Endothelial cell of umbilical vein (primary cell): ENCODE data around the gene TMEM273. TPM values are rescaled to one million over a fixed set of nuclear protein-coding genes. Genes with fewer than 3 reads are reported as not detected.

ENCODE experiments used
- BruUV-seq: library from RNA; stranded (reverse); fragments of 400-500 nt; replicated peaks from 2 replicates; lab custom pipeline; 2021; lab: Mats Ljungman, UMichigan
- CTCF ChIA-PET: fragments of 300-600, 350-600 bp; sonication (Branson Sonifier 250); formaldehyde crosslinking; loops from one replicate; lab custom pipeline; 2021; ENCODE audit warnings: antibody characterized with exemption, inconsistent platforms; lab: Charles Lee
- POLR2A ChIA-PET: fragments of 300-600, 350-600 bp; sonication (Branson Sonifier 250); formaldehyde crosslinking; loops from one replicate; lab custom pipeline; 2021; ENCODE audit warnings: antibody characterized with exemption, inconsistent platforms; lab: Charles Lee
- DNase-seq: peaks from one replicate; pipeline ENCODE4 v3.0.0-alpha.2; 2011; ENCODE audit warnings: low read depth, low spot score
- FAIRE-seq: peaks from 2 replicates; lab custom pipeline; 2011; peaks lifted over from hg19 to GRCh38; lab: Jason Lieb, UNC
- H2AFZ ChIP-seq: 2 replicates; pipeline ENCODE4 v1.6.0; 2012; ENCODE audit warnings: low read depth, low read length, control low read depth, inconsistent platforms
- H3K27ac ChIP-seq: 2 replicates; pipeline ENCODE4 v1.5.1; 2011; ENCODE audit warnings: low read depth, mild to moderate bottlenecking, control low read depth, low read length, moderate library complexity; ENCODE audit not compliant: insufficient read depth
- H3K27me3 ChIP-seq, 2 experiments: 2 replicates each; pipeline versions ENCODE4 v1.6.0 to v1.6.1; 2011; ENCODE audit warnings: low read length in 2 of 2, mixed read lengths in 1 of 2; ENCODE audit not compliant: control insufficient read depth in 2 of 2, insufficient read depth in 2 of 2
- H3K36me3 ChIP-seq, 2 experiments: 2 replicates in 1 of 2; 3 replicates in 1 of 2; pipeline ENCODE4 v1.5.1; 2011; ENCODE audit warnings: low read length in 2 of 2, mild to moderate bottlenecking in 1 of 2, moderate library complexity in 1 of 2; ENCODE audit not compliant: control insufficient read depth in 2 of 2, insufficient read depth in 2 of 2; ENCODE audit errors: extremely low read depth in 1 of 2
- H3K4me1 ChIP-seq: 3 replicates; pipeline ENCODE4 v1.5.1; 2011; ENCODE audit warnings: mild to moderate bottlenecking, low read length; ENCODE audit not compliant: control insufficient read depth, insufficient read depth; ENCODE audit errors: extremely low read depth
- H3K4me2 ChIP-seq: 2 replicates; pipeline ENCODE4 v1.6.1; 2011; ENCODE audit warnings: low read length, control low read depth, mixed read lengths; ENCODE audit not compliant: insufficient read depth
- H3K4me3 ChIP-seq, 3 experiments: fragments of 200-600 bp in 1 of 3; sonication (generic), shearing (Covaris generic) in 1 of 3; replicated peaks in 1 of 3; 2 replicates each; pipeline ENCODE4 v1.5.1; 2011 to 2016; ENCODE audit warnings: control low read depth in 3 of 3, low read length in 3 of 3, mild to moderate bottlenecking in 2 of 3, inconsistent platforms in 1 of 3, low read depth in 1 of 3, moderate library complexity in 1 of 3; ENCODE audit not compliant: insufficient read depth in 1 of 3
- H3K79me2 ChIP-seq: 2 replicates; pipeline ENCODE4 v1.6.0; 2012; ENCODE audit warnings: low read length, inconsistent platforms; ENCODE audit not compliant: control insufficient read depth, insufficient read depth
- H3K9ac ChIP-seq: replicated peaks from 2 replicates; pipeline ENCODE3; 2011; ENCODE audit warnings: low read length, control low read depth; ENCODE audit not compliant: insufficient read depth; ENCODE audit errors: extremely low read depth
- H3K9me1 ChIP-seq: replicated peaks from 3 replicates; pipeline ENCODE4 v1.6.0; 2011; ENCODE audit warnings: mild to moderate bottlenecking, low read length; ENCODE audit not compliant: control insufficient read depth, insufficient read depth; ENCODE audit errors: extremely low read depth
- H3K9me3 ChIP-seq: replicated peaks from 2 replicates; pipeline ENCODE4 v1.5.1; 2012; ENCODE audit warnings: low read length, inconsistent platforms; ENCODE audit not compliant: control insufficient read depth, insufficient read depth
- H4K20me1 ChIP-seq: replicated peaks from 2 replicates; pipeline ENCODE3; 2011; ENCODE audit warnings: mild to moderate bottlenecking, low read length; ENCODE audit not compliant: control insufficient read depth, insufficient read depth; ENCODE audit errors: extremely low read depth
- EZH2 ChIP-seq: IDR thresholded peaks from 2 replicates; pipeline ENCODE4 v1.6.1; 2012; ENCODE audit warnings: borderline replicate concordance, low read depth, mild to moderate bottlenecking, moderate library complexity, low read length, inconsistent platforms; ENCODE audit not compliant: severe bottlenecking
- FOS ChIP-seq: IDR thresholded peaks from 2 replicates; pipeline ENCODE4 v1.6.1; 2011; ENCODE audit warnings: mild to moderate bottlenecking, low read length, moderate library complexity, borderline replicate concordance; ENCODE audit not compliant: insufficient read depth
- GATA2 ChIP-seq: IDR thresholded peaks from 2 replicates; pipeline ENCODE4 v1.7.0; 2011; ENCODE audit warnings: low read depth, mild to moderate bottlenecking, moderate library complexity, mixed read lengths, low read length; ENCODE audit not compliant: insufficient read length, insufficient read depth
- JUN ChIP-seq: IDR thresholded peaks from 2 replicates; pipeline ENCODE4 v1.6.1; 2011; ENCODE audit warnings: borderline replicate concordance, low read depth; ENCODE audit not compliant: insufficient read length, insufficient read depth
- MYC ChIP-seq: IDR thresholded peaks from one replicate; pipeline ENCODE4 v1.6.1; 2011; ENCODE audit warnings: mild to moderate bottlenecking, low read depth, low read length
- POLR2A ChIP-seq: IDR thresholded peaks from 2 replicates; pipeline ENCODE4 v1.6.1; 2012; ENCODE audit warnings: low read depth, mild to moderate bottlenecking, control low read depth, low read length
- POLR2AphosphoS5 ChIP-seq: IDR thresholded peaks from 2 replicates; pipeline ENCODE4 v1.6.1; 2012; ENCODE audit warnings: low read depth, mild to moderate bottlenecking, control low read depth, low read length, moderate library complexity; ENCODE audit not compliant: insufficient read depth
- dilution Hi-C: fragments of 300-500 bp; cut with MboI; formaldehyde crosslinking; loops from one replicate; pipeline ENCODE4 v1.15.0; 2019; ENCODE audit warnings: low sequenced_read_pairs; ENCODE audit not compliant: extremely low pct_ligation_motif_present
- intact Hi-C: fragments of 100-400 bp; cut with micrococcal nuclease; formaldehyde crosslinking; loops from one replicate; pipeline ENCODE4 v1.10.0; 2022
- polyA plus RNA-seq, 4 experiments: library from polyadenylated mRNA; depleted of rRNA in 3 of 4; stranded (reverse) in 3 of 4; unstranded in 1 of 4; fragments of >200 nt; gene quantifications; 2 replicates each; pipeline versions ENCODE4 v1.2.1 to v1.2.3, GENCODE V29; 2011 to 2012; ENCODE audit warnings: missing spikeins in 1 of 4
- total RNA-seq: library from RNA; stranded (reverse); gene quantifications from 2 replicates; pipeline ENCODE4 v1.2.3, GENCODE V29; 2021
- TF ChIP-seq, protein P1 (sequence below), 2 donors: IDR thresholded peaks; 1 replicate in 1 of 2; 2 replicates in 1 of 2; pipeline ENCODE4 v1.5.1; 2011; ENCODE audit warnings: low read length in 2 of 2, mild to moderate bottlenecking in 2 of 2, moderate library complexity in 2 of 2, control low read depth in 1 of 2, inconsistent platforms in 1 of 2, low read depth in 1 of 2; ENCODE audit not compliant: insufficient read depth in 1 of 2; ENCODE audit errors: extremely low read depth in 1 of 2
- TF ChIP-seq, protein P2 (sequence below): IDR thresholded peaks from 2 replicates; pipeline ENCODE4 v1.6.1; 2011; ENCODE audit not compliant: insufficient read depth, insufficient read length

Gene TMEM273
- total and polyA plus RNA-seq, 2 donors (not counting 3 experiments of a cell fraction or from before 2014, with no cell fraction given) = 1.9 to 3.7 TPM

DNA sequence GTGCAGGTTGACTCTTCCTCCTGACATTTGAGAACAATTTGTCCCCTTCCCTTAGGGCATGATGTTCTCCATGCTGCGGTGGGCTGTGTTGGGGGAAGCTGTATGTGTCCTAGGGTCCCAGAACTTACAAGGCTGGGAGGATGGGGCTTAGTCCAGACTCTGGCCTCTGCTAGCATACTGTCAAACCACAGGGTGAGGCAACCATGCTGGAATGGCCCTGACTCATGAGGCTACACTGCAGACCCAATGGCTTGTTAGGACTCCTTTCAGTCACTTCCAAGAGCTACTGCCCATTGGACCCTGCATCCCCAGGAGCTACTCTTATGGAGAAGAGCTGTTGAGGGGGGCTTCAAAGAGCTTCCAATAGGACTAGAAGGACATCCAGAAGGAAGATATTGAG lies 34.2 kb downstream of the TMEM273 start:
- DNase-seq (no peak), FAIRE-seq (no peak)
- H2AFZ ChIP-seq = no peak overlapping the region
- H3K36me3 ChIP-seq = no peaks in the 10 kb centered on the region
- no peaks in the 10 kb centered on the region for H3K79me2 ChIP-seq
- no TSS peak for BruUV-seq
- ChIA-PET CTCF (no interaction called here), POLR2A (no interaction called here)
- no peaks in the 10 kb centered on the region for H4K20me1 ChIP-seq
- no peak overlapping the region for H3K9ac ChIP-seq
- TF ChIP-seq POLR2AphosphoS5 (no peak), POLR2A (no peak), JUN (no peak), EZH2 (no peak), MYC (no peak)
- TF ChIP-seq, protein P1, sequence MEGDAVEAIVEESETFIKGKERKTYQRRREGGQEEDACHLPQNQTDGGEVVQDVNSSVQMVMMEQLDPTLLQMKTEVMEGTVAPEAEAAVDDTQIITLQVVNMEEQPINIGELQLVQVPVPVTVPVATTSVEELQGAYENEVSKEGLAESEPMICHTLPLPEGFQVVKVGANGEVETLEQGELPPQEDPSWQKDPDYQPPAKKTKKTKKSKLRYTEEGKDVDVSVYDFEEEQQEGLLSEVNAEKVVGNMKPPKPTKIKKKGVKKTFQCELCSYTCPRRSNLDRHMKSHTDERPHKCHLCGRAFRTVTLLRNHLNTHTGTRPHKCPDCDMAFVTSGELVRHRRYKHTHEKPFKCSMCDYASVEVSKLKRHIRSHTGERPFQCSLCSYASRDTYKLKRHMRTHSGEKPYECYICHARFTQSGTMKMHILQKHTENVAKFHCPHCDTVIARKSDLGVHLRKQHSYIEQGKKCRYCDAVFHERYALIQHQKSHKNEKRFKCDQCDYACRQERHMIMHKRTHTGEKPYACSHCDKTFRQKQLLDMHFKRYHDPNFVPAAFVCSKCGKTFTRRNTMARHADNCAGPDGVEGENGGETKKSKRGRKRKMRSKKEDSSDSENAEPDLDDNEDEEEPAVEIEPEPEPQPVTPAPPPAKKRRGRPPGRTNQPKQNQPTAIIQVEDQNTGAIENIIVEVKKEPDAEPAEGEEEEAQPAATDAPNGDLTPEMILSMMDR (IDR thresholded peaks at IDR 0.05; ENCODE audit: extremely low read depth in 1 of 2, insufficient read depth in 1 of 2, low read depth in 1 of 2, low read length in 2 of 2) = no peak
- no peaks in the 10 kb centered on the region for H3K9me1 ChIP-seq
- H3K9me3 ChIP-seq = no peaks in the 10 kb centered on the region
- intact Hi-C loops (no loop called here), dilution Hi-C loops (no loop called here)
- H3K27me3 ChIP-seq = peaks cover 0 to 5% of the 10 kb centered on the region in 2 experiments
- no peak overlapping the region for H3K27ac ChIP-seq
- no peak overlapping the region for H3K4me2 ChIP-seq
- H3K4me1 ChIP-seq = no peaks in the 10 kb centered on the region
- no peak overlapping the region for H3K4me3 ChIP-seq

DNA sequence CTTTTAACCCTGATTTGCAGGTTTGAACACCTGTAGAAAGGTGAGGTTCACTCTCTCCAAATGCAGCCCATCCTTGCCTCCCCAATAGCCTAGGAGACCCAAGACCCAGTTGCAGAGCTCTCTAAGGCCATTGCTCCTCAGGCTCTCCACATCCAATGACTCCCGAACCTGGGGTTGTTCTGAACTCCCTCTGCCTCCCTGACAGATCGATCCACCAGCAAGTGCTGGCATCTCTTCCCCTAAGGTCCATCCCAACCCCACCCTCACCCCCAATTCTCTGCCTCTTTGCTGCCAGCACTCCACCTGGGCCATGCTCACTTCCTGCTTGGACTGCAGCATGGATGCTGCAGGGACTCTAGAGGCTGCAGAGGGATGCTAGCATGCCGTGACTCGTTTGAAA lies 35.1 kb downstream of the TMEM273 start:
- Histone ChIP-seq H3K36me3 (no peaks in the 10 kb centered on the region), H3K9me1 (no peaks in the 10 kb centered on the region), H3K9ac (no peak overlapping the region), H2AFZ (no peak overlapping the region), H3K79me2 (no peaks in the 10 kb centered on the region), H4K20me1 (no peaks in the 10 kb centered on the region), H3K27ac (no peak overlapping the region), H3K4me3 (no peak overlapping the region), H3K27me3 (peaks cover 0 to 5% of the 10 kb centered on the region in 2 experiments), H3K9me3 (no peaks in the 10 kb centered on the region), H3K4me2 (no peak overlapping the region), H3K4me1 (no peaks in the 10 kb centered on the region)
- ChIA-PET POLR2A (no interaction called here), CTCF (no interaction called here)
- BruUV-seq = no TSS peak
- DNase-seq = no peak
- TF ChIP-seq JUN (no peak), FOS (no peak), POLR2AphosphoS5 (no peak), MYC (no peak), GATA2 (no peak), POLR2A (no peak), EZH2 (no peak)
- TF ChIP-seq, protein P2, sequence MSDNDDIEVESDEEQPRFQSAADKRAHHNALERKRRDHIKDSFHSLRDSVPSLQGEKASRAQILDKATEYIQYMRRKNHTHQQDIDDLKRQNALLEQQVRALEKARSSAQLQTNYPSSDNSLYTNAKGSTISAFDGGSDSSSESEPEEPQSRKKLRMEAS = no peak
- TF ChIP-seq, protein P1 (IDR thresholded peaks at IDR 0.05; ENCODE audit: extremely low read depth in 1 of 2, insufficient read depth in 1 of 2, low read depth in 1 of 2, low read length in 2 of 2) = no peak
- dilution Hi-C loops = no loop called here
- intact Hi-C loops = no loop called here
- no peak for FAIRE-seq
